H1 (cell line): ENCODE data around the gene PLK1. TPM values are rescaled to one million over a fixed set of nuclear protein-coding genes. Genes with fewer than 3 reads are reported as not detected.

Experiments used
- NRF1 ChIP-seq: IDR thresholded peaks from 2 replicates; pipeline ENCODE4 v1.6.1; 2011; ENCODE audit warnings: mild to moderate bottlenecking, low read depth, low read length, improper control_type of control experiment
- PHF8 ChIP-seq: fragments of 200-600 bp; sonication (generic); conservative IDR thresholded peaks from 2 replicates; pipeline ENCODE4 v1.7.1; 2012; ENCODE audit warnings: low read depth, mild to moderate bottlenecking, inconsistent platforms, low read length, moderate library complexity
- SIN3A ChIP-seq, 2 experiments: IDR thresholded peaks in 1 of 2; conservative IDR thresholded peaks in 1 of 2; 2 replicates each; pipeline ENCODE4 v1.6.1; 2011 to 2012; ENCODE audit warnings: low read length in 2 of 2, improper control_type of control experiment in 1 of 2, low read depth in 1 of 2, mild to moderate bottlenecking in 1 of 2
- SP2 ChIP-seq: IDR thresholded peaks from 2 replicates; pipeline ENCODE4 v1.6.1; 2012; ENCODE audit warnings: mild to moderate bottlenecking, low read length, inconsistent platforms
- TAF7 ChIP-seq: optimal IDR thresholded peaks from 2 replicates; pipeline ENCODE3; 2011; ENCODE audit warnings: low read depth, mild to moderate bottlenecking, inconsistent platforms, low read length, moderate library complexity, borderline replicate concordance
- polyA plus RNA-seq, 7 experiments: library from polyadenylated mRNA; depleted of rRNA in 3 of 7; stranded (reverse) in 5 of 7; unstranded in 2 of 7; fragments of >200 nt in 5 of 7; fragments of 200-250 nt in 2 of 7; gene quantifications; 1 replicate in 5 of 7; 2 replicates in 1 of 7; 4 replicates in 1 of 7; pipeline versions ENCODE4 v1.2.1 to v1.2.3, GENCODE V29; 2011 to 2013; ENCODE audit warnings: missing spikeins in 2 of 7, mixed read lengths in 2 of 7
- total RNA-seq: library from RNA; stranded (reverse); fragmentation: NEBNext Ultra II Directional; extraction: Animal tissue kit (Norgen Biotek cat#: 25700); gene quantifications from 2 replicates; pipeline ENCODE4 v1.2.1, GENCODE V29; 2021
- TF ChIP-seq, protein P1 (sequence below): IDR thresholded peaks from 2 replicates; pipeline ENCODE4 v1.6.1; 2012; ENCODE audit warnings: inconsistent platforms

Gene PLK1
- total and polyA plus RNA-seq, 2 of the 8 experiments (the other 6 are each of a cell fraction or from before 2014, with no cell fraction given) = 127 to 139 TPM

DNA sequence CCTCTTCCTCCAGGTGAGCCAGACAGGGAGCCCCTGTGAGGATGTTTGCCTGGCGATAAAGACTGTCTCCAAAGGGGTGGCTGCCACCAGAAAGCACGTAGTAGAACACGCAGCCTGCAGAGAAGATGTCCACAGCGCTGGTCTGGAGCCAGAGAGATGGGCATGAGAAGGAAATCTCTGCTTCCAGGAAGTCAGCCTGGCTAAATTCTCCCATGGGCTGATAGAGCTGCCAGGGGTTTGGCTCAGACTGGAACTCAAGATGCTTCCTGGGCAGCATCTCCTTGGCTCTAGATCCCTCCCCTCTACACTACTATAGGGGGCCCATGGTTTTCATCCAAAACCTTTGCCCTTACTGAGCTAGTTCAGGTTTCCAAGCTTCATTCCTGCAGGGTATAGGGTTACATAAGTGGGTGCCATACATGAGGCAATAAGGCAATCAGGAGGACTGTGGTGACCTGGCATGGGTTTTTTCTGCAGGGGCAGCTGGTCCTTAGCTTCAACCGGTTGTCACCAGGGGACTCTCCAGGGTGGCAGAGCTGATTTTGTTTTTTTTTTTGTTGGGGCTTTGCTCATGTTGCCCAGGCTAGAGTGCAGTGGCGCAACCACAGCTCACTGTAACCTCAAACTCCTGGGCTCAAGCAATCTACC, 13.6 kb downstream of the PLK1 start (continued):
- TF ChIP-seq PHF8 (no peak), TAF7 (no peak), SIN3A (conservative IDR thresholded peaks at IDR 0.05 in 1 of 2, IDR thresholded peaks at IDR 0.05 in 1 of 2; ENCODE audit: low read depth in 1 of 2, low read length in 2 of 2) (no peak), NRF1 (no peak), SP2 (no peak)
- TF ChIP-seq, protein P1, sequence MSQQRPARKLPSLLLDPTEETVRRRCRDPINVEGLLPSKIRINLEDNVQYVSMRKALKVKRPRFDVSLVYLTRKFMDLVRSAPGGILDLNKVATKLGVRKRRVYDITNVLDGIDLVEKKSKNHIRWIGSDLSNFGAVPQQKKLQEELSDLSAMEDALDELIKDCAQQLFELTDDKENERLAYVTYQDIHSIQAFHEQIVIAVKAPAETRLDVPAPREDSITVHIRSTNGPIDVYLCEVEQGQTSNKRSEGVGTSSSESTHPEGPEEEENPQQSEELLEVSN = no peak
